GM19372 (cell line): ENCODE measurements around the gene MACROD2.
"Not testable (repeated sequence)": the region's sequence is repeated elsewhere in the genome, so short reads cannot be mapped to it uniquely, and the experiment has no call there.

ENCODE experiments used
- ATAC-seq: cut with Tn5 transposase; IDR thresholded peaks from one replicate; pipeline ENCODE4 v1.9.1; 2021; ENCODE audit warnings: mild to moderate bottlenecking, low read depth, moderate library complexity; ENCODE audit not compliant: unreplicated experiment

MACROD2 gene

GRCh38 chr20:15965165-15965564 lies 1969.8 kb downstream of the MACROD2 start:
- ATAC-seq = no peak

- no peak for ATAC-seq
These were observed 1972.0 kb downstream of the MACROD2 start for GRCh38 chr20:15967334-15967733.

DNA sequence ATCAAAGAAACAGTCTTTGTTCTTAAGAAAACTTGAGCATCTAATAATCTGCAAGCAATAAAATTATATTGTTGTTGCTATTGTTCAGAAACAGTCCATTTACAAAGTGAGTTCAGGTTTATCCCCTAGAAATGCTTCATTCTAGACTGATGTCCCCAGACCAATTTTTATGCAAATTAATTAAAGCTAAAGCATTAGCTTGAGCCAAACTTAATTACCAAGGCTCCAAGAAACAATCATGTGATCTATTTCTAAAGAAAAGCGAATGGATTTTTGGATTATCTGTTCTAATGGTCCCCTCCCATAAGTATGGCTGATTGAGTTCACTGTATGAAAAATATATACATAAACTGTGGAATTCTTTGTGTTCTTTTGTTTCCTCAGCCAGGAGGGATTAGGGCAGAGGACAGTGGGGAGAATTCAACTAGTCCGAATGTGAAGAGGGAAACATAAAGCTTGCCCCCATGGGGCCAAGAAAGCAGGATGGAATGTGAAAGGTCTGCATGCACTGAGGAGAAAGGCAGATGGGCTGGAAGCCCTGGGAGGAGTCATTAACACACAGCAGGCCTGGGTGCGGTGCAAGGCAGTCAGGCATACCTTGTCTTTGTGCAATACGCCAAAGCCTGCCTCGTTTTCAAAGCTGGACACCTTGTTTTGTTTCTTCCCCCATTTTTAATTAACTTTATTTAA lies 1980.9 kb downstream of the MACROD2 start:
- ATAC-seq = no peak

DNA sequence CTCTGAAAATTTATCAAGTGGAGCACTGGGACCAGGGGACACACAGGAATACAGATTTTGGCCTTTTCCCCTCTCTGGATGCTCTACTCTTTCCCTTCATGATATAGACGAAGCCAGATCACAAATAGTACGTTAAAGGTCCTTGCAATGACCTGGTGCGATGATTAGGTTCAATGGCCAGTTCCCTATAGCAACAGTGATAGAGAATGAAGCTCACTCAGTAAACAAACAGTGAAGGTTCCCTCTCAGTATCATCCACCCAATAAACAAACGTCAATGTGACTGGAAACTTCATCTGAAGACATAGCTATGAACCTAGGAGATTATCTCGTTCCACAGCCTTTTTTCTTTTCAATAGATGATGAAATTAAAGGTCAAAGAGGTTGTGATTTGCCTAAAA lies 1981.7 kb downstream of the MACROD2 start:
- no peak for ATAC-seq

DNA sequence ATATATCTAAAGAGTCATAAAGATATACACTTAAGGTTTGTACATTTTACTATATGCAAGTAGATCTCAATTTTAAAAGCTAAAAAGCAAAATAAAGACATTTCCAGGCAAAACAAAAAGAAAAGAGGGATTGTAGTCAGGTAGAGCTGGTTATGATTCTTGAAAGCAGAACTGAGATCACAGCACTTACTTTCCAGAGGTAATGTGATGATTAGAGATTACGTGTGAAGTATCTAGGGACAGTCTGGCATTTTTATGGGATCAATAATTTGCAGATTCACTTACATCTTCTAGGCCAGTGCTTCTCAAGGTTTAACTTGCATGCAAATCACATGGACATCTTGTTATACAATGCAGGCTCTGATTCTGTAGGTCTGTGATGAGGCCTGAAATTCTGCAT lies 1982.4 kb downstream of the MACROD2 start:
- ATAC-seq = no peak

DNA sequence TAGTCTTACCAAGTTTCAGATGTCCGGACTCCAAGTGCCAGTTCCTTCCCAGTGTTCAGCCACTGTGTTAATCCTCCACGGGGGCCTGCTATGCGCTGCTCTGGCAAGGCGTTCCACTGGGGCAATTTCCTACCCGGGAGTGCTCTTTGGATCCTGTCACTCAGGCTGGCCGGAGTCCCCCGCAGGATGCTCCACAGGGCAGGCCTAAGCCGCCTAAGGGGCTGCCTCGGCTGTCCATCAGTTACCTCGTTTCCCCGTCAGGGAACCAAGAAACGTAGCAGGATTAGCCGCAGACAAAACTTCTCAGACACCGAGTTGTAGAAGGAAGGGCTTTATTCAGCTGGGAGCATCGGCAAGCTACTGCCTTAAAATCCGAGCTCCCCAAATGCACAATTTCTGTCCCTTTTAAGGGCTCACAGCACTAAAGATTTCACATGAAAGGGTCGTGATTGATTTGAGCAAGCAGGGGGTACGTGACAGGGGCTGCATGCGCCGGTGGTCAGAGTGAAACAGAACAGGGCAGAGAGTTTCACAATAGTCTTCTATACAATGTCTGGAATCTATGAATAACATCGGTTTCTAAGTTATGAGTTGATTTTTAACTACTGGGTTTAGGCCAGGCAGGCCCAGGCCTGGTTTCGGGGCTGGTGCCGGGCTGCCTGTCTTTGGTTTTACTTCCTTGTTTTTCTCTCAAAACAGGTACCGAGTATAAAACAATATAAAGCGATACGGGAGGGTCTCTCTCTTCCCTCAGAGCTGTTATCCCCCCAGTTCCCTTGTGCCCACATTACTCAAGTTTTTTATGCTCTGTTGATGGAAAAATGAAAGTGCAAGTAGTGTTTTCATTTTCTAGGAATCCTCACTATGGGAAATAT lies 1990.4 kb downstream of the MACROD2 start:
- not testable (repeated sequence) for ATAC-seq

DNA sequence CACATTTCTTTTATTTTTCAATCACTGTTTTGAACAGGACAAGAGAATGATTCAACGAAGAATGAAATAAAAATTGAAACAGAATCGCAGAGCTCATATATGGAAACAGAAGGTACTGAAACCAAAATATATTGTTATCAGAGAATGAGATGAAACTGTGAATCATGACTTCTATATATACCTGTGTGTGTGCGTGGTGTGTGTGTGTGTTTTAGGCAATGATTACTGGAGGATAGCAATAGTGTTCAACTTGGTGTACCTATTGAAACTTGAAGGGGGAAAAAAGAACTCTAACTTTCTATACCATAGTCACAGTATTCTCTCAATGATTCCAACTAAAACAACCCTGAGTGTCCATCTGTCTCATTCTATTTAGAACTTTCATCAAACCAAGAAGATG lies 1991.4 kb downstream of the MACROD2 start:
- ATAC-seq = peak; percentile 91

DNA sequence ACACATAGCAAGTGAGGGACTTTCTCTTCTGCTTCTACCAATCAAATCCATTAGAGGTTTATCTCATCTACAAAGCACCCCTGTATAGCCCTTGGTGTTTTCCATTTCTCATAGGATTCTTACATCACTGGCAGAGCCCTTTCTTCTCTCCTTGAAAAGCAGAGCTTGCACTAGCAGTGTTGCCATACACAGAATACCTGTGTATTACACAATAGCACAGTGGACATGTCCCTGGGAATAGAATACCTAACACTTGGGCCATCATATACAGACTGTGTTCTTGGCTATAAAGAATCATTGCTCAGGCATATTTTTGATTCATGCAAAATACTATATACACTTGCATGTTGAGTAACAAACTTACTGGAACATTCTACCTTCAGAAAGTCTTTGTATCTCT lies 1996.0 kb downstream of the MACROD2 start:
- no peak for ATAC-seq

GRCh38 chr20:15992564-15992963 lies 1997.2 kb downstream of the MACROD2 start:
- no peak for ATAC-seq

- ATAC-seq = no peak
These were observed 2004.8 kb downstream of the MACROD2 start for GRCh38 chr20:16000112-16000511.

DNA sequence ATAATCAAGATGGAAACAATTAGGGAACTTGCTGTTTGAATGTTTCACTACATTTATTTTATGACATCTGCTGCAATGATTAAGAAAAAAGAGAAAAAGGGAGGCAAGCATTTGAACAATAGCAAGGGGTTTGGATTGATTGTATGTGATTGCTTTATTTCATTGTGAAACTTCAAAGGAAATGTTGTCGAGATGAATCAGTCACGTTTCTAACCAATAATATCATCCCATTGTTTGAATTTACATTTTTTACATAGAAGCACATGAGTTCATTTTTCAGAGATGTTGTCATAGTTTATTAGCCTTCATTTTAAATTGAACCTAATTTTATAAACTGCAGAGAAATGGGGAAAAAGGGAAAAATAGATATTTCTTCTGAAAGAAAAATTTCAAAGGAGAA lies 2006.0 kb downstream of the MACROD2 start:
- ATAC-seq = no peak

DNA sequence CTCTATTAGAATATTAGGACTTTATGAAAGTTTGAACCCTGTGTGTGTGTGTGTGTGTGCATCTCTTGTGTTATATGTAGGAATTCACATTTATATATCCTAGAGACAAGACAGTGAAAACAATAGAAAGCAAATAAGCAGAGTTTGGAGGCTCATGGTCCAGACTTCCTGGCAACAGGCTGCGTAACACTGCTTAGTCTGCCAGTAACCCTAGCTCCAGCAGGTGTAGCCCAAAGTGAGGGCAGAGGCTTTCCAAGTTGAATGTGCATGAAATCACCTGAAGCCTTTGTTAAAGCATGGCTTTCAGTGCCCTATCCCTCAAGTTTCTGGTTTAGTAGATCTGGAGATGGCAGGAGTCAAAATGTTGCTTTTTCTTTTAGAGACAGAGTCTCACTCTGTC lies 2008.0 kb downstream of the MACROD2 start:
- no peak for ATAC-seq

DNA sequence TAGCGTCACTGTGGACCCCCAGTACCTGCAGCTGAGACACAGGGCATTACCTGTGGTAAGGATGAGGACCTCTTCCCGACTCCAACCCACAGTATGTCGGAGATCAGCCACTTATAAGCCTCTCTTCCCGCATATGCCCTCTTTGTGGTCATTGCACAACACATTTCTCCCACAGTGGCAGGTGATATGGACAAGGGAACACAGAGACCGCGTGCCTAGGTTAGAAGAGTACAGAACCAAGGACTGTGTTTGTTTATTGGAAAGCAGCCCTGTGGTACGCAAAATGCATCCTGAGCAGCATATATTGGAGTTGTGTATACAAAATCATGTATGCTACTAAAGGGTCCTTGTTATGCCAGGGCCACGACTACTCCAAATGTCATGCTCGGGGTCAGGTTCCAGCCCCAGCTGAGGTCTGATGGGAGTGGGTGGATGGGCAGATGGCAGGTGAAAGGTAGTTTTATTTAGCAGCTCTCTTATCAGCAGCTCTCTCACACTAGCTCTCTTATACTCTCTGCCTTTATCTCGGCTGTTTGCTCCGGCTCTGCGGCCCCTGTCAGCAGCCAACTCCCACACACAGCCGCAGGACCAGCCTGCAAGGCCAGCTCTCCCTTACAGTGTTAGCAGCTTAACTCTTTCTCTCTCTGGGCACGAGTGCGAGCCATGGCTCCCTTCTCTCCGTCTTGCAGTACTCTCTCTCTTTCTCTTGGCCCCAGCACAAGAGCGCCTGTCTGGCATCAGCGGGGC lies 2009.0 kb downstream of the MACROD2 start:
- no peak for ATAC-seq

DNA sequence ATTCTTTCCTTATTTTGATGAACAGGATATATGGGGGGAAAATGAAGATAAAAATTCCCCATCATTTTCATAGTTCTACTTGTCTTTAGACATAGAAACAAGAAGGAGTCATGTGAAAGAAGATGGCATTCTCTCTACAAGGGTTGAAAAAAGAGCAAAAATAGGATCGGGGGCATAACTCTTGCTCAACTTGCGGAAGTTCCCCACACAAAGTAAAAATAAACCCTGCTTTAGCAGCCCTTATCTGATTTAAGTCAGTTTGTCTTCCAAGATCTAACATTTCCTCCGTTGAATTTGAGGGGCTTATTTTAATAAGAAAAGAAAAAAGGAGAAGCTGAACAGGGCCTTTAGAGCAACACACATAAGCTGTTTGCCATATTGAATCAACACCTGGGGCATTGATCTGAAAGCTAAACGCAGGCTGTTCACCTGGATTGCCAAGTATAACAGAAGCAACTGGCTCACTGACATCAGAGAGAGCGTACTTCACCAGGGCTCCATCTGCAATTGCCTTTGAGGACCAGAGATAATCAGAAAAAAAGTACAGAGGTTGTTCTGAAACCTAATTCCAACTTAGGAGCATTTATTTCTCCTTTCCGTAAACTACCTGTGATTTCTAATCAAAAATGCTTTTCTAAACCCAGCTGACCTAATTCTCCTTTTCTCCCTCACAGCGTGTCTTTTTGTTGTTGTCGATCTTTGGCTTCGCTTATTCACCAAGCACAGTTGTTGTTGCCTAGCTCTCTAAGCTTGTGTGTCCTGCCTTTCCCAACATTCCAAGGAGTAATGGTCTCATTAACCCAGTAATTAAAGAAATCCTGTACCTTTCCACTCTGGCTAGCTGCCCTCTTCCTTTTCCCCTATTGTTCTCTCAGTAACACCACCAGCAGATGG lies 2010.0 kb downstream of the MACROD2 start:
- no peak for ATAC-seq

DNA sequence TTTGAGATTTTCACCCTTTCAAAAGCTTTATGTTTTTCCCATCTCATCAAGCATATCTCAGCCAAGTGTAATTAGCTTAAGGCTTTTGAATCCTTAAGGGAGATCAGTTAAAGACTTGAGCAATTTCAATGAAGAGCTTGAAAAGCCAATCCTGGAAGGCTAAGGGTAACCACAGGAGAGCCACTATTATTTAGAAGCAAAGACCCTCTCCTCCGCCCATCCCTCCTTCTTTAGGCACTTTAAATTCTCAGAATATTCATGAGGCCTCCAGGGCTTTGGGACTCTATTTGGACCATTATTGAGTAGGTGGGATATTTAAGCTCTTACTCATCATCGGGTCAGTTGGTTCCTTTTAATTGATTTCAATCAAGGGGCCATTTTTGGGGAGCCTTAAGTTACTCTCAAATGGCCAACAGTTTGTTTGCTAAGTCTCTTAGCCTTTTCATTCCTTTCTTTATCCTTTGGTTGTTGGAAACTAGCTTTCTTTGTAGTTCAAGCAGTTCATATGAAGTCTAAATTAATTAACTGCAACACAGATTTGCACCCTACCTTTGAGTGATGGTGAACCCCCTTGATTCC lies 2010.7 kb downstream of the MACROD2 start:
- ATAC-seq = no peak

- peak; percentile 91 for ATAC-seq
These were observed 2011.8 kb downstream of the MACROD2 start for GRCh38 chr20:16007164-16007563.

DNA sequence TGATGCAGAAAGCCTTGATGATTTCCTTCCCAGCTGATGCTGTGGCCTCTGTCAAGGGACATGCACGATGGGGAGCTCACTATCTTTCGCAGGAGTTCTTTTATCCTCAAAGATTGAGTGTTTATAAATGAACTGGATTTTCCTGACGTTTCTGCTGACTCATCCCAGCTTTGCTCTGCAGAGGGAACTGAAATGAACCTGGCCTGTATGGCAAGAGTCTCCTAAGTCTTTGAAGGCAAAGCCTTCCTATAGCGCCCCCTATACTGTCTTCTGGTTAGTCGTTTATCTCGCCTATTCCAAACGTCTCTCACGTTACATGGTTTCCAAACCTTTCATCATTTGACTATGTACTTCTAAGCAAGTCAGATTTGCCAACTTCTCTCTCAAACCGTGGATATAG lies 2012.6 kb downstream of the MACROD2 start:
- no peak for ATAC-seq

- ATAC-seq = no peak
These were observed 2015.7 kb downstream of the MACROD2 start for GRCh38 chr20:16011056-16011455.

DNA sequence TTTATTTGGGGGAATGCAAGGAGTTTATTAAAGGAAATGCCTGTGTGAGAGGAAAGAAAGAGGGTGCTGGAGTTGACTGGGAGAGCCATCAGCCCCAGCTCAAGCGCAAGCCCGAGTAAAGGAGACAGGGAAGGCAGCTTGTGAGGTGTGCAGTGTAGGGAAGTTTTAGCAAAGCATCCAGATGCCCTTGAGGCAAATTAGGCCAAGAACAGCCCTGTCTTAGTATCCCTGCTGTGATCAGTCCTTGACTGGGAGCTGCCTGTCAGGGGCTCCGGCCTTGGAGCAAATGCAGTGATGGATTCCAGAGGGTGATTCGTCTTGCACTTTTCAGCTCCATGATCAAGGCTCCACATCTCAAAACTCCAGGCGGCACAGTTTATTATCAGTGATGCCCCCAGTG lies 2016.2 kb downstream of the MACROD2 start:
- no peak for ATAC-seq

- not testable (repeated sequence) for ATAC-seq
These were observed 2017.6 kb downstream of the MACROD2 start for GRCh38 chr20:16012934-16013333.
